Measurements from ENCODE around the gene SOD2.

The SOD2 gene

GRCh38 chr6:159681191-159681880 lies 11.7 kb downstream of the SOD2 start:
- DNase-seq (ENCODE audit: extremely low read depth, insufficient read length) = no peak
- Histone ChIP-seq H3K4me3 (replicated peaks; ENCODE audit: low read depth, low read length) (no peak overlapping the region), H3K36me3 (ENCODE audit: control insufficient read depth, insufficient read depth, low read length) (no peaks in the 10 kb centered on the region), H3K27me3 (replicated peaks; ENCODE audit: control insufficient read depth, insufficient read depth, low read length) (no peaks in the 10 kb centered on the region)
- TF ChIP-seq CTCF (IDR thresholded peaks at IDR 0.05; ENCODE audit: insufficient read depth, low read length, poor library complexity, severe bottlenecking) = no peak

- DNase-seq (ENCODE audit: extremely low read depth, insufficient read length) = no peak
- no peak for TF ChIP-seq CTCF (IDR thresholded peaks at IDR 0.05; ENCODE audit: insufficient read depth, low read length, poor library complexity, severe bottlenecking)
- H3K36me3 ChIP-seq (ENCODE audit: control insufficient read depth, insufficient read depth, low read length) = no peaks in the 10 kb centered on the region
- H3K4me3 ChIP-seq (replicated peaks; ENCODE audit: low read depth, low read length) = no peak overlapping the region
- H3K27me3 ChIP-seq (replicated peaks; ENCODE audit: control insufficient read depth, insufficient read depth, low read length) = no peaks in the 10 kb centered on the region
Measured at GRCh38 chr6:159680104-159680503, 12.9 kb downstream of the SOD2 start.

- no peak for TF ChIP-seq CTCF (IDR thresholded peaks at IDR 0.05; ENCODE audit: insufficient read depth, low read length, poor library complexity, severe bottlenecking)
- H3K27me3 ChIP-seq (replicated peaks; ENCODE audit: control insufficient read depth, insufficient read depth, low read length) = no peaks in the 10 kb centered on the region
- no peak for DNase-seq (ENCODE audit: extremely low read depth, insufficient read length)
- H3K4me3 ChIP-seq (replicated peaks; ENCODE audit: low read depth, low read length) = no peak overlapping the region
- H3K36me3 ChIP-seq (ENCODE audit: control insufficient read depth, insufficient read depth, low read length) = no peaks in the 10 kb centered on the region
Measured at GRCh38 chr6:159679091-159680077, 13.7 kb downstream of the SOD2 start.

GRCh38 chr6:159678574-159678973 lies 14.5 kb downstream of the SOD2 start:
- no peak overlapping the region for H3K4me3 ChIP-seq (replicated peaks; ENCODE audit: low read depth, low read length)
- DNase-seq (ENCODE audit: extremely low read depth, insufficient read length) = no peak
- no peaks in the 10 kb centered on the region for H3K27me3 ChIP-seq (replicated peaks; ENCODE audit: control insufficient read depth, insufficient read depth, low read length)
- no peak for TF ChIP-seq CTCF (IDR thresholded peaks at IDR 0.05; ENCODE audit: insufficient read depth, low read length, poor library complexity, severe bottlenecking)
- no peaks in the 10 kb centered on the region for H3K36me3 ChIP-seq (ENCODE audit: control insufficient read depth, insufficient read depth, low read length)

- DNase-seq (ENCODE audit: extremely low read depth, insufficient read length) = no peak
- no peak for TF ChIP-seq CTCF (IDR thresholded peaks at IDR 0.05; ENCODE audit: insufficient read depth, low read length, poor library complexity, severe bottlenecking)
- H3K27me3 ChIP-seq (replicated peaks; ENCODE audit: control insufficient read depth, insufficient read depth, low read length) = no peaks in the 10 kb centered on the region
- H3K4me3 ChIP-seq (replicated peaks; ENCODE audit: low read depth, low read length) = no peak overlapping the region
- no peaks in the 10 kb centered on the region for H3K36me3 ChIP-seq (ENCODE audit: control insufficient read depth, insufficient read depth, low read length)
Measured at GRCh38 chr6:159677506-159678165, 15.4 kb downstream of the SOD2 start.
